Measurements from ENCODE around the gene ZNF385A. TPM values are rescaled to one million over a fixed set of nuclear protein-coding genes. Genes with fewer than 3 reads are reported as not detected.

Gene ZNF385A
- total RNA-seq, 6 donors from 2014 or later: 18.5 to 43.8 (median 23.0) TPM

DNA sequence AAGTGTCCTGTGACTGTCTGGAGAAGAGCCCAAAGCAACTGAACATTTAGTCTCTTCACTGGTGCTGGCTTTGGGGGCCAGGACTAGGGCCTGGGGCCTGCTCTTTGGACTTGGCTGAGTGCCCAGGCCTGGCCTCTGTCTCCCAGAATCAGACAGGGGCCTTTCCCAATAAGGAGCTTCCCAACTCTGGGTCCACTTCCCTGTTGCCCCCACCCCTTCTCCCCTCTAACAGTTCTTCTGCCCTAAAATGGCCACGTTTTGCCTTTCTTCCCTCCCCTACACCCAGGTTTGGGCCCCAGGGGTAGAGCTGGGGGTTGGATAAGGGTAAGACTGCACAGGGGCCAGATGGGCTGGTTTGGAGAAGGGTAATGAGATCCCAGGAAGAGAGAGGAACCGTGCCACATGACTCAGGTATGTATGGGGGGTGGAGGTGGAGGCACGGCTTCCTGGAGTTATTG is 44.5 kb upstream of the ZNF385A start:
- no peak overlapping the region for H3K4me3 ChIP-seq
- DNase-seq (no peak), ATAC-seq (ENCODE audit: low FRiP score in 2 of 2) (no peak)
- peaks cover 45 to 64% (median 58%) of the 10 kb centered on the region in 4 donors for H3K4me1 ChIP-seq
- TF ChIP-seq POLR2AphosphoS5 (IDR thresholded peaks at IDR 0.05) (no peak), EP300 (IDR thresholded peaks at IDR 0.05) (no peak), POLR2A (IDR thresholded peaks at IDR 0.05) (no peak)
- TF ChIP-seq, protein P1, sequence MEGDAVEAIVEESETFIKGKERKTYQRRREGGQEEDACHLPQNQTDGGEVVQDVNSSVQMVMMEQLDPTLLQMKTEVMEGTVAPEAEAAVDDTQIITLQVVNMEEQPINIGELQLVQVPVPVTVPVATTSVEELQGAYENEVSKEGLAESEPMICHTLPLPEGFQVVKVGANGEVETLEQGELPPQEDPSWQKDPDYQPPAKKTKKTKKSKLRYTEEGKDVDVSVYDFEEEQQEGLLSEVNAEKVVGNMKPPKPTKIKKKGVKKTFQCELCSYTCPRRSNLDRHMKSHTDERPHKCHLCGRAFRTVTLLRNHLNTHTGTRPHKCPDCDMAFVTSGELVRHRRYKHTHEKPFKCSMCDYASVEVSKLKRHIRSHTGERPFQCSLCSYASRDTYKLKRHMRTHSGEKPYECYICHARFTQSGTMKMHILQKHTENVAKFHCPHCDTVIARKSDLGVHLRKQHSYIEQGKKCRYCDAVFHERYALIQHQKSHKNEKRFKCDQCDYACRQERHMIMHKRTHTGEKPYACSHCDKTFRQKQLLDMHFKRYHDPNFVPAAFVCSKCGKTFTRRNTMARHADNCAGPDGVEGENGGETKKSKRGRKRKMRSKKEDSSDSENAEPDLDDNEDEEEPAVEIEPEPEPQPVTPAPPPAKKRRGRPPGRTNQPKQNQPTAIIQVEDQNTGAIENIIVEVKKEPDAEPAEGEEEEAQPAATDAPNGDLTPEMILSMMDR (IDR thresholded peaks at IDR 0.05): no peak
- WGBS, 2 donors: 43 to 72% methylated on average over 3 of the region's 3 CpGs
- H3K36me3 ChIP-seq: no peaks in the 10 kb centered on the region
- H3K9me3 ChIP-seq: no peaks in the 10 kb centered on the region
- no peaks in the 10 kb centered on the region for H3K27me3 ChIP-seq
- peak overlapping the region; percentile 64 to 86 (median 81) for H3K27ac ChIP-seq

DNA sequence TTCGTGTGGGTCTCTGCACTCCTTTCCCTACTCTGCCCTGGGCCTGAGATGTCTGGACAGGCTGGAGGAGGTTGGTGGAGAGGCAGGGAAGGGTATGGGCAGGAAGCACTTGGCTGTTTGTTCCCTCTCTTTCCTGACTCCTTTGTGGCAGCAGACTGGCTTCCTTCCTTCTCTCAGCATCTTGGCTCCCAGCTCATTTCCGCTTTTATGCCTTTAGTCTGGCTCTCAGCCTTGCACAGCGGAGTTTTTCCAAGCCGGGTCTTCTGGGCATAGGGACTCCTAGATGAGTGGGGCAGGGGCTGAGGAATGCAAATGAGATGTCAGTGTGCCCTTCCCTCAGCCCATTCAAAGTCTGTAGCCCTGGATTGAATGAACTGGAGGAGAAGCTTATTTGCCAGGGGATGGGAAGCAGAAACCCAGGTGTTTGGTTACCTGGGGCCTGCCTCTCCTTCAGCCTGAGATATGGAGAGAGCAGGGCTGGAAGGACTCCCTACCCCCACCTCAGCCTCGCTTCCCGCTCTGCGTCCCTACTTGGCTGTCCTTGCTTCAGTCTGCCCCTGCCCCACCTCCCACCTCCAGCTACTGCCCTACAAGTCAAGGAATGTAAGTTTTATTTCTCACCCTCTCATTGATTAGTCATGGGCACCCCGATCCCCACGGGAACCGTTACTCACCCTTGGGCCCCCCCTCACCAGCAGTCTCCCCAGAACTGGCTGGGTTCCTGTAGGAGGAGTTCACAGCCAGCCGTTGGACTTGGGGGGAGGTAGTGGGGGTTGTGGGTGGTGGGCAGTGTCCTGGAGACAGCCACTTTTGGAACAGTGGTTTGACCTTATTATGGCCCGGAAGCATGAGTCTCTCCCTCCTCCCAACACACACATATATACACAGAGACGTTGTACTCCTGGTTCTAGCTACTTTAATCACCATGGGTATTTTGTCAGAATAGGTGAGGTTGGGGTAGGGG is 43.8 kb upstream of the ZNF385A start:
- DNase-seq (peak in 1 of 2 donors; percentile 48), ATAC-seq (ENCODE audit: low FRiP score in 2 of 2) (peak in 1 of 2 donors; percentile 12)
- TF ChIP-seq POLR2A (IDR thresholded peaks at IDR 0.05): no peak
- TF ChIP-seq, protein P1 (IDR thresholded peaks at IDR 0.05): no peak
- TF ChIP-seq POLR2AphosphoS5 (IDR thresholded peaks at IDR 0.05): peak; percentile 57 to 79
- peak in 1 of 4 donors; percentile 9 for TF ChIP-seq EP300 (IDR thresholded peaks at IDR 0.05)
- no peaks in the 10 kb centered on the region for H3K36me3 ChIP-seq
- no peaks in the 10 kb centered on the region for H3K27me3 ChIP-seq
- H3K27ac ChIP-seq: peak overlapping the region; percentile 64 to 86 (median 81)
- WGBS, 2 donors: 32 to 45% methylated on average over 12 to 13 of the region's 13 CpGs
- H3K4me1 ChIP-seq: peaks cover 45 to 65% (median 57%) of the 10 kb centered on the region in 4 donors
- H3K4me3 ChIP-seq: peak overlapping the region in 1 of 4 donors; percentile 3
- no peaks in the 10 kb centered on the region for H3K9me3 ChIP-seq

DNA sequence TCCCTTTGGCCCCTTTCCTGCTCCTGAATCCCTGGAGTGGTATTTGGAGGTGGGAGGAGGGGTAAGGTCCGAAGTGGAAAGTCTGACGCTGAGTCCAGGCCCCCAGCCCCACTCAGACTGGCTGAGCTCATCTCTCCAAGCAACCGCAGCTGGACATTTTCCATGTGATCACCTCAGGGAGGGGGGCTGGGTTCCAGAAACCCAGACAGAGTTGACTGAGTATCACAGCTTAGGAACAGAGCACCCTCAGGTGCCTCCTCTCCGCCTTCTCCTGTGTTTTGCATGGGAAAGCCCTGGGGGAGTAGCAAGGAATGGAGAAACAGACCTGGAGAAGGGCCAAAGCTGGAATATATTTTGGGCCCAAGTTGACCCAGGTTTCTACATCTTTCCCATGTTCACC is 42.6 kb upstream of the ZNF385A start:
- TF ChIP-seq POLR2AphosphoS5 (IDR thresholded peaks at IDR 0.05): no peak
- TF ChIP-seq EP300 (IDR thresholded peaks at IDR 0.05): no peak
- TF ChIP-seq, protein P1 (IDR thresholded peaks at IDR 0.05): no peak
- H3K27ac ChIP-seq: peak overlapping the region; percentile 64 to 86 (median 81)
- ATAC-seq (ENCODE audit: low FRiP score in 2 of 2): no peak
- no peaks in the 10 kb centered on the region for H3K36me3 ChIP-seq
- H3K9me3 ChIP-seq: no peaks in the 10 kb centered on the region
- 61 to 74% methylated on average over 4 of the region's 4 CpGs for WGBS, 2 donors
- no peak overlapping the region for H3K4me3 ChIP-seq
- no peak for DNase-seq
- H3K27me3 ChIP-seq: no peaks in the 10 kb centered on the region
- peaks cover 40 to 68% (median 54%) of the 10 kb centered on the region in 4 donors for H3K4me1 ChIP-seq

DNA sequence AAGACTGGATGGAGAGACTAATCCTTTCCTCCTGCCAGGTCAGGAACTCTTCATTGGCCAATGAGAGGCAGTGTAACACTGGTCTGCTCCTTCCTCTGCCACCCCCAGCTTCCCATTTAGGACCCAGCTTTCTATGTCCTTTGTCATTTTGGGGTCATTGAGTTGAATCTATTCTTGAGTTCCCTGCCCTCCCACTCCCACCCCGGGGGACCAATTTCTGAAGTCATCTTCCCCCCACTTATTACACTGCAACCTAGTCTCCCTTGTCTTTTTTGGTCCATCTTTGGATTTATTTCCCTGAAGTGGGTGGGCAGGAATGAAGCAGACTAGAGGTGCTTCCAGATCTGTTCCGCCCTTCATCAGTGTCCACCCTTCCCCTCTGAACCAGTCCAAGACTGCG is 42.2 kb upstream of the ZNF385A start:
- WGBS, 2 donors: 68 to 78% methylated on average over 3 of the region's 3 CpGs
- H3K27ac ChIP-seq: peak overlapping the region; percentile 64 to 86 (median 81)
- peaks cover 39 to 67% (median 54%) of the 10 kb centered on the region in 4 donors for H3K4me1 ChIP-seq
- H3K9me3 ChIP-seq: no peaks in the 10 kb centered on the region
- ATAC-seq (ENCODE audit: low FRiP score in 2 of 2): no peak
- no peaks in the 10 kb centered on the region for H3K27me3 ChIP-seq
- TF ChIP-seq, protein P1 (IDR thresholded peaks at IDR 0.05): no peak
- no peak for TF ChIP-seq EP300 (IDR thresholded peaks at IDR 0.05)
- TF ChIP-seq POLR2AphosphoS5 (IDR thresholded peaks at IDR 0.05): no peak
- no peak for TF ChIP-seq POLR2A (IDR thresholded peaks at IDR 0.05)
- DNase-seq: no peak
- H3K36me3 ChIP-seq: no peaks in the 10 kb centered on the region
- no peak overlapping the region for H3K4me3 ChIP-seq

Measured in upper lobe of left lung (tissue), 6 donors.